Endodermal cell (in vitro differentiated cells): ENCODE measurements around the gene DENND11. TPM values are rescaled to one million over a fixed set of nuclear protein-coding genes. Genes with fewer than 3 reads are reported as not detected.
A peak's percentile ranks its signal among the peaks of the same experiment; 100 is the strongest.

Experiments used
- DNase-seq: peaks from one replicate; pipeline ENCODE4 v3.0.0-alpha.2; 2017
- H3K27ac ChIP-seq: 2 replicates; pipeline ENCODE4 v1.5.1; 2013; ENCODE audit warnings: mild to moderate bottlenecking, low read depth, low read length, moderate library complexity
- H3K27me3 ChIP-seq: 2 replicates; pipeline ENCODE4 v1.6.1; 2013; ENCODE audit warnings: mild to moderate bottlenecking, low read length, moderate library complexity; ENCODE audit not compliant: insufficient read depth, control insufficient read depth, poor library complexity, severe bottlenecking
- H3K36me3 ChIP-seq: 2 replicates; pipeline ENCODE4 v1.7.0; 2013; ENCODE audit warnings: mild to moderate bottlenecking, low read length, moderate library complexity; ENCODE audit not compliant: control insufficient read depth, insufficient read depth
- H3K4me1 ChIP-seq: one replicate; pipeline ENCODE4 v1.7.0; 2013; ENCODE audit warnings: low read length; ENCODE audit not compliant: control insufficient read depth, insufficient read depth
- H3K4me3 ChIP-seq: 2 replicates; pipeline ENCODE4 v1.5.1; 2013; ENCODE audit warnings: mild to moderate bottlenecking, low read length, moderate library complexity
- H3K9ac ChIP-seq: 2 replicates; pipeline ENCODE4 v1.6.1; 2013; ENCODE audit warnings: mild to moderate bottlenecking, low read length, moderate library complexity; ENCODE audit not compliant: poor library complexity, severe bottlenecking; ENCODE audit errors: extremely low read depth
- H3K9me3 ChIP-seq: 2 replicates; pipeline ENCODE4 v1.6.1; 2013; ENCODE audit warnings: mild to moderate bottlenecking, low read length, moderate library complexity; ENCODE audit not compliant: control insufficient read depth
- H3K27ac Mint-ChIP-seq: 2 replicates; pipeline ENCODE4 v1.8.0; 2020; ENCODE audit warnings: mixed read lengths
- H3K27me3 Mint-ChIP-seq: 2 replicates; pipeline ENCODE4 v1.8.0; 2021; ENCODE audit warnings: mild to moderate bottlenecking, mixed read lengths; ENCODE audit not compliant: insufficient read depth
- H3K36me3 Mint-ChIP-seq: 2 replicates; pipeline ENCODE4 v1.8.0; 2020; ENCODE audit warnings: low read depth, mixed read lengths
- H3K4me1 Mint-ChIP-seq: 2 replicates; pipeline ENCODE4 v1.8.0; 2020; ENCODE audit warnings: mixed read lengths
- H3K4me3 Mint-ChIP-seq: 2 replicates; pipeline ENCODE4 v1.8.0; 2020; ENCODE audit warnings: mild to moderate bottlenecking, moderate library complexity, mixed read lengths
- H3K9me3 Mint-ChIP-seq: 2 replicates; pipeline ENCODE4 v1.8.0; 2020; ENCODE audit warnings: mild to moderate bottlenecking, mixed read lengths
- WGBS, 2 experiments: methylation state at CpG; one replicate each; pipeline versions ENCODE4 v1.1.5 to v1.1.7; 2013; ENCODE audit warnings: missing lambda C conversion rate in 2 of 2, mixed read lengths in 1 of 2; ENCODE audit not compliant: insufficient coverage in 1 of 2, insufficient read length in 1 of 2; 5-methylcytosine and 5-hydroxymethylcytosine counted together
- total RNA-seq, 2 donors: library from RNA; stranded (reverse); fragmentation: NEBNext Ultra II Directional in 1 of 2; extraction: Animal tissue kit (Norgen Biotek cat#: 25700) in 1 of 2; gene quantifications; 2 replicates in 1 of 2; 3 replicates in 1 of 2; pipeline ENCODE4 v1.2.1, GENCODE V29; 2021
- TF ChIP-seq, protein P1 (sequence below): fragments of 200-600 bp; sonication (generic); conservative IDR thresholded peaks from 2 replicates; pipeline ENCODE4 v1.5.0; 2021; ENCODE audit warnings: antibody characterized with exemption, mild to moderate bottlenecking

The DENND11 gene
- total RNA-seq, 2 donors from 2014 or later = 24.5 to 25.4 TPM

GRCh38 chr7:141673346-141673745, 28.6 kb downstream of the DENND11 start:
- H3K27ac ChIP-seq = peak overlapping the region; percentile 97
- no peak overlapping the region for H3K4me3 Mint-ChIP-seq

DNA sequence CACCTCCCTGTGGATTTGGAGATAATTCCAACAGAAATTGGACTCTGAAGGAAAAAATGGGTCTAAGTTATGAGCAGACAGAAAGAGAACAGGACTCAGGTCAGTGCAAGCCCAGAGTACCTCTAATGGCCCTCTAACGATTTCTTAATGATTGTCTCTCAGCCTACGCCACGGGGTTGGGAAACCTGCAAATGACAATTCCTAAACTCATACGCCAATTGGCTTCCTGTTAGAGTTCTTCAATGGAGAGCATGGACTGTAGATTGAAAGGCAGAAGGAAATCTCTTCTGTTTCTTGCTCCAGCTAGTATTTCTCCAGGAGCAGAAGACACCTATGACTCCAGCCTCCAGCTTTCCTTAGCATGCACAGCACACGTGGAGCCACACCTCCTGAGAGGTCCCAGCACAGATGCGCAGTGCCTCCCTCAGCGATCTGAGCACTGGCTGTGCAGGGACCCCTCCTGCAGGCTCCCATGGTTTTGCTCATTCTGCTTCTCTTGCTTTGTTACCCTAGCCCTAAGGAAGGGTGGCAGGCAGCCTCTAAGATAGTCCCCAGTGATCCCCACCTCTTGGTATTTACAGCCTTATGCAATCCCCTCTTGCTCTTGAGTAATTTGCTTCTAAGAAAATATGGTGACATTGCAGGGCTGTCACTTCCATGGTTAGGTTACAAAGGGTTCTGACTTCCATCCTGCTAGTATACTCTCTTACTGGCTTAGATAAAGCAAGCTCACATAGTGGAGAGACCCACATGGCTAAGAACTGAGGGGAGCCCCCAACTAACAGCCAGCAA, 30.1 kb downstream of the DENND11 start:
- TF ChIP-seq, protein P1, sequence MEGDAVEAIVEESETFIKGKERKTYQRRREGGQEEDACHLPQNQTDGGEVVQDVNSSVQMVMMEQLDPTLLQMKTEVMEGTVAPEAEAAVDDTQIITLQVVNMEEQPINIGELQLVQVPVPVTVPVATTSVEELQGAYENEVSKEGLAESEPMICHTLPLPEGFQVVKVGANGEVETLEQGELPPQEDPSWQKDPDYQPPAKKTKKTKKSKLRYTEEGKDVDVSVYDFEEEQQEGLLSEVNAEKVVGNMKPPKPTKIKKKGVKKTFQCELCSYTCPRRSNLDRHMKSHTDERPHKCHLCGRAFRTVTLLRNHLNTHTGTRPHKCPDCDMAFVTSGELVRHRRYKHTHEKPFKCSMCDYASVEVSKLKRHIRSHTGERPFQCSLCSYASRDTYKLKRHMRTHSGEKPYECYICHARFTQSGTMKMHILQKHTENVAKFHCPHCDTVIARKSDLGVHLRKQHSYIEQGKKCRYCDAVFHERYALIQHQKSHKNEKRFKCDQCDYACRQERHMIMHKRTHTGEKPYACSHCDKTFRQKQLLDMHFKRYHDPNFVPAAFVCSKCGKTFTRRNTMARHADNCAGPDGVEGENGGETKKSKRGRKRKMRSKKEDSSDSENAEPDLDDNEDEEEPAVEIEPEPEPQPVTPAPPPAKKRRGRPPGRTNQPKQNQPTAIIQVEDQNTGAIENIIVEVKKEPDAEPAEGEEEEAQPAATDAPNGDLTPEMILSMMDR = no peak
- peaks cover 29% of the 10 kb centered on the region for H3K36me3 Mint-ChIP-seq
- peaks cover 8% of the 10 kb centered on the region for H3K9me3 ChIP-seq
- no peak overlapping the region for H3K27ac Mint-ChIP-seq
- no peaks in the 10 kb centered on the region for H3K4me1 ChIP-seq
- H3K4me3 ChIP-seq = no peak overlapping the region
- H3K4me1 Mint-ChIP-seq = peaks cover 6% of the 10 kb centered on the region
- H3K9ac ChIP-seq = no peak overlapping the region
- no peak overlapping the region for H3K4me3 Mint-ChIP-seq
- no peak for DNase-seq
- WGBS, 2 experiments = 90 to 96% methylated on average over 4 to 7 of the region's 7 CpGs
- H3K27me3 Mint-ChIP-seq = no peaks in the 10 kb centered on the region
- no peak overlapping the region for H3K27ac ChIP-seq
- peaks cover 13% of the 10 kb centered on the region for H3K36me3 ChIP-seq
- H3K9me3 Mint-ChIP-seq = no peaks in the 10 kb centered on the region
- no peaks in the 10 kb centered on the region for H3K27me3 ChIP-seq

More at GRCh38 chr7:141673346-141673745, 28.6 kb downstream of the DENND11 start:
- Histone ChIP-seq H3K27me3 (no peaks in the 10 kb centered on the region), H3K4me1 (no peaks in the 10 kb centered on the region), H3K9me3 (peaks cover 8% of the 10 kb centered on the region), H3K4me3 (no peak overlapping the region), H3K36me3 (peaks cover 13% of the 10 kb centered on the region), H3K9ac (no peak overlapping the region)
- 86 to 91% methylated on average over 1 to 3 of the region's 3 CpGs for WGBS, 2 experiments
- no peaks in the 10 kb centered on the region for H3K9me3 Mint-ChIP-seq
- no peaks in the 10 kb centered on the region for H3K27me3 Mint-ChIP-seq
- peaks cover 6% of the 10 kb centered on the region for H3K4me1 Mint-ChIP-seq
- TF ChIP-seq, protein P1 = no peak
- no peak overlapping the region for H3K27ac Mint-ChIP-seq
- DNase-seq = no peak
- peaks cover 25% of the 10 kb centered on the region for H3K36me3 Mint-ChIP-seq

- Histone ChIP-seq H3K27ac (no peak overlapping the region), H3K27me3 (no peaks in the 10 kb centered on the region), H3K9me3 (peaks cover 8% of the 10 kb centered on the region), H3K36me3 (peaks cover 14% of the 10 kb centered on the region), H3K4me3 (no peak overlapping the region), H3K4me1 (no peaks in the 10 kb centered on the region), H3K9ac (no peak overlapping the region)
- H3K27me3 Mint-ChIP-seq = no peaks in the 10 kb centered on the region
- WGBS, 2 experiments = 83 to 90% methylated on average over 2 of the region's 2 CpGs
- DNase-seq = no peak
- no peaks in the 10 kb centered on the region for H3K9me3 Mint-ChIP-seq
- H3K4me3 Mint-ChIP-seq = no peak overlapping the region
- no peak overlapping the region for H3K27ac Mint-ChIP-seq
- H3K36me3 Mint-ChIP-seq = peaks cover 45% of the 10 kb centered on the region
- no peaks in the 10 kb centered on the region for H3K4me1 Mint-ChIP-seq
- TF ChIP-seq, protein P1 = no peak
Measured at GRCh38 chr7:141668853-141669252, 33.1 kb downstream of the DENND11 start.
